Measurements from ENCODE around the gene LSP1.
A peak's percentile ranks its signal among the peaks of the same experiment; 100 is the strongest.

LSP1 gene

GRCh38 chr11:1825039-1825740 lies 27.7 kb upstream of the LSP1 start:
- peak; percentile 55 to 63 for DNase-seq

DNA sequence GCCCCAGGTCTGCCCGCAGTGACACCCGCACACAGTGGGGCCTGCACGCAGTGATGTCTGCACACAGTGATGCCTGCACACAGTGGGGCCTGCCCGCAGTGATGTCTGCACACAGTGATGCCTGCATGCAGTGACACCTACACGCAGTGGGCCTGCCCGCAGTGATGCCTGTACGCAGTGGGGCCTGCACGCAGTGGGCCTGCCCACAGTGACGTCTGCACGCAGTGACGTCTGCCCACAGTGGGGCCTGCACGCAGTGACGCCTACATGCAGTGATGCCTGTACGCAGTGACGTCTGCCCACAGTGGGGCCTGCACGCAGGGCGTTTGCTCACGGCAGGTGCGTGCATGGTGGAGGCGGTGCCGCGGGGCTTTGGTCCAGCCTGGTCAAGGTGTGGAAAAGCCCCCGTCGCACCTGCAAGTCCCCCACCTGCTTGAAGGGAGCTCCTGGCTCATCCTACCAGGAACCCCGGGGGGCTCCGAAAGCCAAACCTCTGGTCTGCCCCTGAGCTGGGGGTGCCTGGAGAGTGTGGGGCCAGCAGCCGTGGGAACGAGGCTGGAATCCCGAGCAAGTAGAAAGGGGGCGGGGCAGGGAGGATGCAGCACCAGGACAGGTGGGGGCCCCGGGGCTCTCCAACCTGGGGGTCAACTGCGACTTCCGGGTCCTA lies 27.0 kb upstream of the LSP1 start:
- DNase-seq: no peak

GRCh38 chr11:1826552-1827094 lies 26.3 kb upstream of the LSP1 start:
- DNase-seq: no peak

DNA sequence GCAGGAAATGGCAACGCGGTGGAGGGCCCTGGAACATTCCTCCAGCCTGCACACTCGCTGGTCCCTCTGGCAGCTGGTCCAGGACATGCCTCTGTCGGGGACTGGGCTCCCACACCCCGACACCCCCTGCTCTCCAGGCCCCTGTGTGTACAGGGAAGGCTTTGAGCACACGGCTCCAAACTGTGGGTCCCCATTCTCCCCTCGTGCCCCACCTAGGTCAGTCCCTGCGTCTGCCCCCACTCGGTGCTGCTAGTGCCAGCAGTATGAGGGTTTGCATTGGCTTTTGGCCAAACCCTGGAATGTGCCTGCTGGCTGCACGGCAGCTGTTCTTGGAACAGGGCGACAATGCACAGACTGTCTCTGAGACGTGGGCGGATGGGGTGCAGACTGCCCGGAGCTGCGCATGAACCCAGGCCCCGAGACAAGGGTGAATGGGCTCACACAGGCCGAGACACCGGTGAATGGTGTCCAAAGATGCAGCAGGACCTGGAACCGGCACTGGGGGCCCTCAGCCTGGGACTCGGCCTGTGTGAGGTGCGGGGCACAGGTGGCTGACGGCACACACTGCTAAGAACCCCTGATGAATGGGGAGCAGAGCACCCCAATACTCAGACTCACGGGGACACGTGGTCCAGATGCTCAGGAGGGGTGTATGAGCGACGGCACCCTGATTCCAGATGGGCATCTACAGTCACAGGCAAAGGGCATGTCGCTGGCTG lies 25.6 kb upstream of the LSP1 start:
- no peak for DNase-seq

GRCh38 chr11:1827931-1828330 lies 25.0 kb upstream of the LSP1 start:
- no peak for DNase-seq

DNA sequence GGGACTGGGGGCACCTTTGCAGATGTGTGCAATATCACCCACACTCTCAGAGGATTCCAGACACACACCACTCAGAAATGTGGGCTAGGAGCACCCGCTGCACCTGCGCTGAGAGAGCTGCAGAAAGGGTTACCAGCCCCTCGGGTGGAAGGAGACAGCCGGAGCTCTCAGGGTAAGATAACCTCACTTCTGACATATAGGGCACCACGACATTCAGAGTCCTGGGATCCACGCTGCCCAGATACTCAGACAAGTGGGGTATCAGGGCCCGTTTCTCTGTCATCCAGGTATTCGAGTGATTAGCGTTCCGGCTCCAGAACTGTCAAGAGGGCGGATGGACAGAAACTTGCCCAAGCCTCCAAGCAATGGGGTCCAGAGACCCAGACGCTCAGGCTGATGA lies 24.3 kb upstream of the LSP1 start:
- DNase-seq: no peak

- DNase-seq: no peak
Measured at GRCh38 chr11:1829039-1829820, 23.7 kb upstream of the LSP1 start.

GRCh38 chr11:1830004-1830321 lies 22.9 kb upstream of the LSP1 start:
- DNase-seq: no peak

- no peak for DNase-seq
Measured at GRCh38 chr11:1830322-1831223, 22.3 kb upstream of the LSP1 start.

- DNase-seq: no peak
Measured at GRCh38 chr11:1831338-1832210, 21.3 kb upstream of the LSP1 start.

DNA sequence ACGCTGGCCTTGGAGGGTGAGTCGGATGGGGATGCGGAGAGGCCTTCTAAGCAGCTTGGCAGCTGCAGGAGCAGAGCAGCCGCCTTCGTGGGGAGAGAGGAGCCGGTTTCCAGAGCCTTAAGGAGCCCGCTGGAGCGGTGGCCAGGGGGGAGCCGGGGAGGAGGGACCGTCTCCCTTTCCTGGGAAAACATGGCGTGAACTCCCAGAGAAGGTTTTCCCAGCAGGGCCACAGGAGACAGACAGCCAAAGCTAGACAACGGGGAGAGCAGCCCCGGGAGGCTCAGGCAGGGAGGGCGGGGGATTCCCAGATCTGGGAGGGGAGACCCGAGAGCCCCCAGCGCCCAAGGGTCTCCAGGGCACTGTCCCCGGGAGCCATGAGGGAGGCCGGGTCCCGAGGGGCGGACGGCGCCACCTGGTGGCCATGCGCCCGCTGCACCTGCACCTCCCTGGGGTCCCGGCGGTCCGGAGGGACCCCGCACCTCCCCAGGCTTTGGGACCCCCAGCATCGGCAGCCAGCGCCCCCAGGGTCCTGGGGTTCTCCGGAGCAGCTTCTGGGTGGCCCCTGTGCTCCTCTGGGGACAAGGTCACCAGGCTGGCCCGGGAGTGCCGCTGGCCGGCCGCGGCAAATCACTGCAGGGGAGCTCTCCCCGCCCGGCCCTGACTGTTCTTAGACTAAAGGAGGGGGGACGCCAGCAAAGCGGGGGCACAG lies 20.5 kb upstream of the LSP1 start:
- DNase-seq: peak; percentile 23 to 53

- DNase-seq: peak in 1 of 2 donors; percentile 6
Measured at GRCh38 chr11:1832920-1833295, 20.0 kb upstream of the LSP1 start.

DNA sequence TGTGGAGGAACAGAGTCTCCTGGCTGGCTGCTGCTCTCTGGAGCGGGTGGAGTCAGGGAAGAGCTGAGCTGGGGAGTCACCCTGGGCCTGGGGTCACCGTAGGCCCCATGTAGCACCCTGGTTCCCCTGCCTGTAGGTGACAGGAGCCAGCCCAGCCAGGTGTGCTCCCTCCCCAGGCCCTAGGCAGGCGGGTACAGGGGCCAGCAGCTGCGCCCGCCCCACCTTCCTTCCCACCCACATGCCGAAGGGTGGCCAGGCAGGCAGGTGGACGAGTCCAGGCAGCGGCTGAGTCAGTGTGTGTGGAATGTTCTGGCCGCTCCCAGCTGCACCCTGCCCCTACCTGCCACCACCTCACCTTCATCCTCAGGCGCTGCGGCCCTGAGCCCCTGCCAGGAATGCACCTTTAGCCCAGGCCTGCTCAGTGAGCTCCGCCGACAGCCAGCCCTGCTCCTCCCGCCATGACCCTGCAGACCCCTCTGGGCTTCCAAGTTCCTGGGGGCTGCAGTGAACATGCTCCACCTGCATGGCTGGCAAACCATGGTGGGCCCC lies 18.7 kb upstream of the LSP1 start:
- no peak for DNase-seq

- no peak for DNase-seq
Measured at GRCh38 chr11:1834779-1835670, 17.9 kb upstream of the LSP1 start, which contains the start of gene SYT8. SYT8 (plus strand) TSS chr11:1834990; CDS start chr11:1835106, 116 bp downstream.

DNA sequence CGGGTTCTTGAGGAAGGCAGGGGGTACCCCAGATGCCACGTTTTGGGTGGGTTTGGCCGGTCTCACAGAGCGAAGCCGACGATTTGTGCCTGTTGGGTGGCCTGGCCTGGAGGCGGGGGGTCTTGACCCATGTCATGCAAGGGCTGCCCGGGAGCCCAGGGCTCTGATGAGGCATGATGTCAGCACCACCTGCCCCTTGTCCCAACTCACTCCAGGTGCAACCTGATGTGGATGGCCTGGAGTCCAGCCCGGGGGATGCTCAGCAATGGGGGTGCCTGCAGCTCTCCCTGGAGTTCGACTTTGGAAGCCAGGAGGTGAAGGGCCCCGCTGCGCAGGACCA lies 17.2 kb upstream of the LSP1 start:
- no peak for DNase-seq

GRCh38 chr11:1836011-1836945 lies 16.6 kb upstream of the LSP1 start:
- no peak for DNase-seq

Data from inflammatory macrophage (primary cell).